DLD1 (cell line): ENCODE results near the gene LINC00237.

Experiments used
- in situ Hi-C: cut with HindIII; loops from 2 replicates; pipeline ENCODE4 v1.10.0; 2017; ENCODE audit warnings: low sequenced_read_pairs

The LINC00237 gene

GRCh38 chr20:21125849-21126580 lies 19.9 kb upstream of the LINC00237 start, which contains the start of gene KIZ:
KIZ (plus strand) TSS chr20:21126082; CDS start chr20:21126116, 34 bp downstream.
- in situ Hi-C loops = no loop called here

DNA sequence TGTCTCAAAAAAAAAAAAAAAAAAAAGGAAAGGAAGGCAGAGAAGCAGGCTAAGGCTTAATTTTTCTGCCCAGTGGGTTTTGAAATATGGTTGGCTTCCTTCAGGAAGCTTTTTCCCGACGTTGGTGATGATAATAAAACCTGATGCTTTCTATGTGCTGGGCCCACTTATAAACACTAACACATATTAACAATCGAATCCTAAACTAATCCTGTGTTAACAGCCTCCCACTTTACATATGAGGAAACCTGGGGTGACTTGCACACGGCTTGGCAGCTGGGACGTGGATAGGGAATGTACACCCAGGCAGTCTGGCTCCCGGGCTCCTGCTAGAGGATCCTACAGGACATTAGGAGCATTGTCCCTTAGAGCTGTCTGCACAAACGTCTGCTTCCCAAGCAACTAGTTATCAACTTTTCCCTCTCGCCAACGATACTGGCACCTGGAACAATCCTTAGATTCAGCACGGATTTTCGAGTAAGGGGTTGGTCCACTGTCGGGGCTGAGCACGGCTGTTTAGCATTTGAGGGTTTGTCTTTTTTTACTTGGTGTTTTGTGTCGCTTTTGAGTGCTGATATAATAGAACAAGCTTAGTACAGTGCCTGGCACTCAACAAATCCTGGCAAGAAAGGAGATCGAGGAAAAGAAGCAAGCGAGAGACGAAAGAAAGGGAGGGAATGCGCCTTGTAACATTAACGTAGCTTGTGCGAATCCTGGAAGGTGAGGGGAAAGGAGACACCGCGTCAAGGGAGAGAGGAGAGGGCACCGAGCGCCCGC lies 19.1 kb upstream of the LINC00237 start:
- in situ Hi-C loops = no loop called here

- in situ Hi-C loops = no loop called here
These were observed 18.0 kb upstream of the LINC00237 start for GRCh38 chr20:21124190-21124589.

- in situ Hi-C loops = no loop called here
These were observed 12.6 kb upstream of the LINC00237 start for GRCh38 chr20:21118782-21119181.

- in situ Hi-C loops = no loop called here
These were observed 12.0 kb upstream of the LINC00237 start for GRCh38 chr20:21118138-21118537.

DNA sequence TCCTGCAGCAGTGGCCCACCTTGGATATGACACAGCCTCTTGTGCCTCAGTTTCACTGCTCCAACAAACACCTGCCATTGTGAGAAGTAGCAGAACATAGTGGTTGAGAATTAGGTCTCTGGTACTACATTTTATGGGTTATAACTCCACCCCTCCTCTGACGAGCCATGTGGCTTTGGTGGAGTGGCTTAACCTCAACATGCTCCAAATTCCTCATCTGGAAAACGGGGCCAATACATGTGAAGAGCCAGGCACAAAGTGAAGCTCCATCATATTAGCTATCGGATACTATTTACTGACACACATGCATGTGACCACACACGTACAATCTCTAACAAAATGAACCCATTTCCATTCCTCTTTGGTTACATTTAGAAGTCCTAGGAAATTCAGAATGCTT lies 11.4 kb upstream of the LINC00237 start:
- in situ Hi-C loops = no loop called here

GRCh38 chr20:21114584-21114983 lies 8.4 kb upstream of the LINC00237 start:
- in situ Hi-C loops = no loop called here

- in situ Hi-C loops = no loop called here
These were observed 7.5 kb upstream of the LINC00237 start for GRCh38 chr20:21113697-21114096.

DNA sequence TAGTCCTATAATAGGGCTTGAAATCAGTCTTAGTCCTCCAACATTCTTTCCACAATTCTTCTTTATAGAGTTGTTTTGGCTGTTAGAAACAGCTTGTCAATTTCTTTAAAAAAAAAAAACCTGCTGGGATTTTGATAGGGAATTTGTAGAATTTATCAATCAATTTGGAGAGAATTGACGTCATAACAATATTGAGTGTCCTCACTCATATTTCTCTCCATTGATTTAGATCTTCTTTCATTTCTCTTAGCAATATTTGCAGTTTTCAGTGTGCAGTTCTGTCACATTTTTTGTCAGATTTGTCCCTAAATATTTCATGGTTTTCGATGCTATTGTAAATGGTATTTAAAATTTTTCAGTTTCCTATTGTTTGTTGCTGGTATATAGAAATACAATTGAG lies 5.3 kb upstream of the LINC00237 start:
- in situ Hi-C loops = no loop called here

- in situ Hi-C loops = no loop called here
These were observed 4.7 kb upstream of the LINC00237 start for GRCh38 chr20:21110811-21111210.

DNA sequence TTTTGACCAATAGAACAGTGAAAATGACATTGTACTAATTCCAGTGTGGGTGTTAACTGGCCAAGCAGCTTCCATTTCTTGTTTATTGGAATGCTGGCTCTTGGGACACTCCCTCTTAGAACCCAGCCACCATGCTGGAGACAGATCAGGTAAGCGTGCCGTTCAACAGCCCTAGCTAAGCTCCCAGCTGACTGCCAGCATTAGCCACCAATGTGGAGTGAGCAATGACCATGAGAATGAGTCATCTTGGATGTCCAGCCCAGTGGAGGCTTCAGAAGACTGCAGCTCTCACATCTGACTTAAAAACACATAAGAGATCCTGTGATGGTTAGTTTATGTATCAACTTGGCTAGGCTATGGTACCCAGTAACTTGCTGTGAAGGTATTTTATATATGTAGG lies 3.0 kb upstream of the LINC00237 start:
- in situ Hi-C loops = no loop called here

GRCh38 chr20:21105429-21106170 lies 558 bp downstream of the LINC00237 start:
- in situ Hi-C loops = no loop called here

GRCh38 chr20:21104921-21105320 lies 1.2 kb downstream of the LINC00237 start:
- in situ Hi-C loops = no loop called here

- in situ Hi-C loops = no loop called here
These were observed 1.7 kb downstream of the LINC00237 start for GRCh38 chr20:21104466-21104761.

DNA sequence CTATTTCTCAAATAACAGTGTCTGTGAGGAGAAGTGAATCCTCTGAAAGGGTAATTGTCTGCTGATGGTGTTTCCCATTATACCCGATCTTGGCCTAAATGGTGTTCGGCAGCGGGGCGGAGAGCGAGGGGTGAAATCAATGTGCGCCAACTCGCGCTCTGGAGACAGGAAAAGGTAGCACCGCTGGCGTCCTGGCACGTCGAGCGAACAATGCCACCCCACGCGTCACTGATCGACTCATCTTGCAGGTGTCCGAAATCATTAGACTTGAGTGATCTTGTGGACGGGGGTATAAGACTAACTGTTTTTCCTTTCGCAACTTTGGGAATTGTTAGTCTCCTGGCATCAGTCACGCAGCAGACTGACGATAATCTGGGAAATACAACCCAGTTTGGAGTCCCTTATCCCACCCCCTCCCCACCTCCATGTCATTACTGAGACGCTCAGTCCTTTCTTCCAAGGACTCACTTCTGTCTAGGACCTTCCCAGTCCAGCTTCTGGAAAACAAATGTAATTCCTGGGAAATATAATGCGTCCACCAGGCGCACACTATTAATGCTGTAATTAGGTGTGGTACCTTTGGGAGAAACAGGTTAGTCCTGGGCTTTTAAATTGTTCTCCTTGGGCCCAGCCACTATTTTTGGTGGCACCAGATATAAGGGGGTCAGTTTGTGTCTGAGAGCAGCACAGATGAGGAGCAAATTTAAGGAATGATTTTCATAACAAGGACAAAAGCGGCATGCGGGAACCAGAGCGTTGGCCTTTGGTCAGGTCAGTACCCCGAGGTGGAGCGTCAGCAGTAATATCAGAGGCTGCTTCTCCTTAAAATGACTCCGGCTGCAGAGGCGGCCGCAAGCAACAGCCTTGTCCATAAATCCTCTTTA lies 2.3 kb downstream of the LINC00237 start:
- in situ Hi-C loops = no loop called here

DNA sequence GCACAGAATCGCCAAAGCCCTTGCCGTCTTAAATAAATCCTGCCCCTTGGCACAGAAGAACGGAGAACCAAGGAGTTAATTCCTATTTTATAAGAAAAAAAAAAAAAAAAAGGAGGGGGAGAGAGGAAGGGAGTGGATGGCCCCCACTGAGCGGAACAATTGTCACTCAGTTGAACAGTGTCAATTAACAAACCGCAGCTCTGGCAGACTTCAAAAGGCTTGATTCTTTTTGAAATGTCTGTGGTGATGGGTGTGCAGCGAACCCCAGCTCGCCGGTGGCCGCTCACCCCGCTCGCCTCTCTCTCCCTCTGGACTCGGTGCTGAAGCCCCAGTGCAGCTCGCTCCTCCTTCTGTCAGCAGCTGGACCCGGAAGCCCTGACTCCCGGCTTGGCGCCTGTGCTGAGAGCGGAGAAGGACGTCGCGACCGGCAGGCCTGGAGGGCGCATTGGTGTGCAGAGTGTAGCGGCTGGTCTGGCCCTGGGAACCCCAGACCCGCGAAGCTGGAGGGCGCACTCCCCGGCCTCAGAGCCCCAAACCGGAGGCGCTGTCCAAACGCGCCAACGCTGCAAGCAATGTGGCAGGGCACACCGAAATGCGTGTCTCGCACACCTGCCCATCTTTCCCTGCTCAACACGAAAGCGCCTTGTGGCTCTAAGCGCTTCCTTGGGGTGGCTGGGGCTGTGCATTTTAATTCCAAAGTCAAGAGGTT lies 3.4 kb downstream of the LINC00237 start:
- in situ Hi-C loops = no loop called here

DNA sequence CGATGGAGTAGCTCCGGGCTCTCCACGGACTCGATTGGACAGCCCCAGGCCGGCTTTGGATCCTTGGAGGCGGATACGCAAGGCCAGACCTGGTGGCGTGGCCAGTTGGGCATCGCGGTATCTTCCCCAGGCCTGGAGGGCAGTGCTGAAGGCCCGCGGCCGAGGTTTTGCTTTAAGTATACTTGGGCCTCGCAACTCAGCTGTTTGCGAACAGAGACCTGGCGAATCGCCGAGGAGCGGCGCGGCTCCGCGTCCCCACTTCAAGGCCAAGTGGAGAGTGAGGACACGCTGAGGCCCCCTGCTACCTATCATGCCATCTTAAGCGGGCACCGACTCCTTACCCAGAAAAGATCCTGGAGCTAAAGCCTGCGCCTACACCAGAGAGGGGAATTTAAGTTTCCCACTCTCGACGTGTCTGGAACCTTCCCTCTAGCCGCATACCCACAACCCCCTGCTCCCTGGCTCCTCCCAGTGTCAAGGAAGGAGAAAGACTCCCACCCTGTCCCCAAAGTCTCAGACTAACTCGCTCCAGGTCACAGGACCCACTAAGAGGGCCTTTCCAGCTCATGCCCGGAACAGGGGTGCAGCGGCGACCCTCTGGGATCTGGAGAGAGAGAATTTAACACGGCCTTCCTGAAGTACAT lies 4.1 kb downstream of the LINC00237 start:
- in situ Hi-C loops = no loop called here

GRCh38 chr20:21101453-21101931 lies 4.7 kb downstream of the LINC00237 start:
- in situ Hi-C loops = no loop called here
